ENCODE measurements around the gene SIM2. TPM values are rescaled to one million over a fixed set of nuclear protein-coding genes. Genes with fewer than 3 reads are reported as not detected.

SIM2 gene
- polyA plus RNA-seq, 12 donors: 1.3 to 9.6 (median 4.3) TPM; not detected in 1

GRCh38 chr21:36733857-36734256 is 34.9 kb downstream of the SIM2 start:
- no peak for DNase-seq

- DNase-seq: no peak
Measured at GRCh38 chr21:36734367-36735200, 35.7 kb downstream of the SIM2 start.

GRCh38 chr21:36735201-36735515 is 36.2 kb downstream of the SIM2 start:
- no peak for DNase-seq

GRCh38 chr21:36735724-36736320 is 36.9 kb downstream of the SIM2 start:
- DNase-seq: no peak

- no peak for DNase-seq
Measured at GRCh38 chr21:36738489-36739126, 39.7 kb downstream of the SIM2 start.

GRCh38 chr21:36741506-36741905 is 42.6 kb downstream of the SIM2 start:
- no peak for DNase-seq

GRCh38 chr21:36743008-36743407 is 44.1 kb downstream of the SIM2 start:
- no peak for DNase-seq

GRCh38 chr21:36743446-36743845 is 44.5 kb downstream of the SIM2 start:
- no peak for DNase-seq

GRCh38 chr21:36744190-36744559 is 45.3 kb downstream of the SIM2 start:
- no peak for DNase-seq

- no peak for DNase-seq
Measured at GRCh38 chr21:36744560-36745231, 45.8 kb downstream of the SIM2 start.

GRCh38 chr21:36745459-36745858 is 46.5 kb downstream of the SIM2 start:
- no peak for DNase-seq

- DNase-seq: no peak
Measured at GRCh38 chr21:36747041-36747814, 48.3 kb downstream of the SIM2 start.

- DNase-seq: no peak
Measured at GRCh38 chr21:36747815-36748383, 49.0 kb downstream of the SIM2 start.

GRCh38 chr21:36749935-36750575 is 51.1 kb downstream of the SIM2 start:
- peak; percentile 74 for DNase-seq

GRCh38 chr21:36750576-36750959 is 51.7 kb downstream of the SIM2 start:
- DNase-seq: no peak

GRCh38 chr21:36751383-36751782 is 52.5 kb downstream of the SIM2 start:
- DNase-seq: no peak

- no peak for DNase-seq
Measured at GRCh38 chr21:36753556-36753955, 54.6 kb downstream of the SIM2 start.

GRCh38 chr21:36754241-36754898 is 55.5 kb downstream of the SIM2 start:
- no peak for DNase-seq

GRCh38 chr21:36756527-36756926 is 57.6 kb downstream of the SIM2 start:
- DNase-seq: no peak

GRCh38 chr21:36757196-36757595 is 58.3 kb downstream of the SIM2 start:
- DNase-seq: no peak
